ENCODE measurements around the gene NCEH1.
"Not testable (repeated sequence)": the region's sequence is repeated elsewhere in the genome, so short reads cannot be mapped to it uniquely, and the experiment has no call there.

GRCh38 chr3:172665510-172665909 lies 45.4 kb downstream of the NCEH1 start:
- not testable (repeated sequence) for TF ChIP-seq CTCF, POLR2A, POLR2AphosphoS5 (IDR thresholded peaks at IDR 0.05)

Measured in prostate gland (tissue), 2 donors.